ENCODE data around the gene ENHO.

The ENHO gene

GRCh38 chr9:34519321-34520020, 3.3 kb downstream of the ENHO start:
- Histone ChIP-seq H3K27me3 (ENCODE audit: insufficient read depth, poor library complexity, severe bottlenecking) (peaks cover 2% of the 10 kb centered on the region), H3K27ac (replicated peaks) (no peak overlapping the region), H3K4me3 (replicated peaks; ENCODE audit: insufficient read depth, low read length) (no peak overlapping the region)
- TF ChIP-seq POLR2AphosphoS5 (IDR thresholded peaks at IDR 0.05; ENCODE audit: low read depth) (no peak), REST (IDR thresholded peaks at IDR 0.05; ENCODE audit: insufficient replicate concordance, low read depth) (no peak), CTCF (IDR thresholded peaks at IDR 0.05; ENCODE audit: insufficient read depth, low read length) (no peak), GABPA (IDR thresholded peaks at IDR 0.05; ENCODE audit: low read depth) (no peak), SPI1 (IDR thresholded peaks at IDR 0.05; ENCODE audit: borderline replicate concordance, low read depth) (no peak)
- DNase-seq (ENCODE audit: low read depth in 1 of 2, low spot score in 1 of 2) = no peak

GRCh38 chr9:34518896-34519295, 3.9 kb downstream of the ENHO start:
- DNase-seq (ENCODE audit: low read depth in 1 of 2, low spot score in 1 of 2) = no peak
- no peak for TF ChIP-seq REST (IDR thresholded peaks at IDR 0.05; ENCODE audit: insufficient replicate concordance, low read depth)
- no peak for TF ChIP-seq POLR2AphosphoS5 (IDR thresholded peaks at IDR 0.05; ENCODE audit: low read depth)
- TF ChIP-seq CTCF (IDR thresholded peaks at IDR 0.05; ENCODE audit: insufficient read depth, low read length) = no peak
- no peak for TF ChIP-seq GABPA (IDR thresholded peaks at IDR 0.05; ENCODE audit: low read depth)
- no peak for TF ChIP-seq SPI1 (IDR thresholded peaks at IDR 0.05; ENCODE audit: borderline replicate concordance, low read depth)
- Histone ChIP-seq H3K27me3 (ENCODE audit: insufficient read depth, poor library complexity, severe bottlenecking) (peaks cover 2% of the 10 kb centered on the region), H3K4me3 (replicated peaks; ENCODE audit: insufficient read depth, low read length) (no peak overlapping the region), H3K27ac (replicated peaks) (no peak overlapping the region)

- H3K4me3 ChIP-seq (replicated peaks; ENCODE audit: insufficient read depth, low read length) = no peak overlapping the region
- peaks cover 2% of the 10 kb centered on the region for H3K27me3 ChIP-seq (ENCODE audit: insufficient read depth, poor library complexity, severe bottlenecking)
- no peak for DNase-seq (ENCODE audit: low read depth in 1 of 2, low spot score in 1 of 2)
- H3K27ac ChIP-seq (replicated peaks) = no peak overlapping the region
- TF ChIP-seq REST (IDR thresholded peaks at IDR 0.05; ENCODE audit: insufficient replicate concordance, low read depth) = no peak
- TF ChIP-seq SPI1 (IDR thresholded peaks at IDR 0.05; ENCODE audit: borderline replicate concordance, low read depth) = no peak
- no peak for TF ChIP-seq POLR2AphosphoS5 (IDR thresholded peaks at IDR 0.05; ENCODE audit: low read depth)
Observed at GRCh38 chr9:34518110-34518616, 4.6 kb downstream of the ENHO start.
